Fibroblast of lung (primary cell): ENCODE data around the gene ACOXL. TPM values are rescaled to one million over a fixed set of nuclear protein-coding genes. Genes with fewer than 3 reads are reported as not detected.

Source experiments
- DNase-seq, 2 donors: peaks; one replicate each; pipeline versions ENCODE4 v3.0.0 to v3.0.0-alpha.2; 2010; ENCODE audit warnings: low read depth in 2 of 2
- H2AFZ ChIP-seq: 2 replicates; pipeline ENCODE4 v1.5.1; 2012; ENCODE audit warnings: low read length, control low read depth, inconsistent platforms
- H3K27ac ChIP-seq: 2 replicates; pipeline ENCODE4 v1.5.1; 2011; ENCODE audit warnings: low read length, control low read depth; ENCODE audit not compliant: insufficient read depth
- H3K27me3 ChIP-seq: 2 replicates; pipeline ENCODE4 v1.5.1; 2011; ENCODE audit warnings: mild to moderate bottlenecking, low read length; ENCODE audit not compliant: control insufficient read depth, insufficient read depth
- H3K36me3 ChIP-seq: 2 replicates; pipeline ENCODE4 v1.5.1; 2011; ENCODE audit warnings: low read length; ENCODE audit not compliant: control insufficient read depth, insufficient read depth
- H3K4me1 ChIP-seq: 2 replicates; pipeline ENCODE4 v1.5.1; 2011; ENCODE audit warnings: low read length; ENCODE audit not compliant: control insufficient read depth, insufficient read depth; ENCODE audit errors: extremely low read depth
- H3K4me2 ChIP-seq: 2 replicates; pipeline ENCODE4 v1.5.1; 2011; ENCODE audit warnings: low read length, control low read depth; ENCODE audit not compliant: insufficient read depth; ENCODE audit errors: extremely low read depth
- H3K4me3 ChIP-seq, 4 experiments: fragments of 200-600 bp in 1 of 4; sonication (generic) in 1 of 4; replicated peaks in 1 of 4; 2 replicates each; pipeline ENCODE4 v1.5.1; 2011 to 2016; ENCODE audit warnings: low read length in 4 of 4, low read depth in 3 of 4, mild to moderate bottlenecking in 3 of 4, control low read depth in 2 of 4, inconsistent platforms in 1 of 4, mixed read lengths in 1 of 4; ENCODE audit not compliant: insufficient read depth in 1 of 4; ENCODE audit errors: control extremely low read depth in 1 of 4
- H3K79me2 ChIP-seq: 2 replicates; pipeline ENCODE4 v1.5.1; 2012; ENCODE audit warnings: mild to moderate bottlenecking, low read length, inconsistent platforms; ENCODE audit not compliant: control insufficient read depth, insufficient read depth
- H3K9ac ChIP-seq: 2 replicates; pipeline ENCODE4 v1.5.1; 2011; ENCODE audit warnings: mild to moderate bottlenecking, low read length, control low read depth; ENCODE audit not compliant: insufficient read depth
- H3K9me3 ChIP-seq: 2 replicates; pipeline ENCODE4 v1.5.1; 2012; ENCODE audit warnings: low read depth, low read length; ENCODE audit not compliant: control insufficient read depth, insufficient read depth
- H4K20me1 ChIP-seq: 2 replicates; pipeline ENCODE4 v1.5.1; 2011; ENCODE audit warnings: low read length; ENCODE audit not compliant: control insufficient read depth, insufficient read depth; ENCODE audit errors: extremely low read depth
- EZH2 ChIP-seq: IDR thresholded peaks from 2 replicates; pipeline ENCODE4 v1.5.1; 2012; ENCODE audit warnings: low read length, control low read depth, mild to moderate bottlenecking; ENCODE audit errors: missing control alignments
- polyA plus RNA-seq, 2 donors: library from polyadenylated mRNA; depleted of rRNA in 1 of 2; stranded (reverse) in 1 of 2; unstranded in 1 of 2; fragments of >200 nt; gene quantifications; 2 replicates each; pipeline ENCODE4 v1.2.1, GENCODE V29; 2011 to 2012; ENCODE audit warnings: missing spikeins in 1 of 2
- total RNA-seq: library from RNA; depleted of rRNA; stranded (reverse); fragments of >200 nt; gene quantifications from 2 replicates; pipeline ENCODE4 v1.2.1, GENCODE V29; 2014
- TF ChIP-seq, protein P1 (sequence below), 2 donors: IDR thresholded peaks in 1 of 2; conservative IDR thresholded peaks in 1 of 2; 1 replicate in 1 of 2; 2 replicates in 1 of 2; pipeline ENCODE4 v1.5.1; 2011 to 2012; ENCODE audit warnings: low read length in 2 of 2, control low read depth in 1 of 2, inconsistent platforms in 1 of 2, low read depth in 1 of 2, mild to moderate bottlenecking in 1 of 2

Gene ACOXL
- total and polyA plus RNA-seq, 2 donors (not counting 1 experiment from before 2014, with no cell fraction given): not detected

DNA sequence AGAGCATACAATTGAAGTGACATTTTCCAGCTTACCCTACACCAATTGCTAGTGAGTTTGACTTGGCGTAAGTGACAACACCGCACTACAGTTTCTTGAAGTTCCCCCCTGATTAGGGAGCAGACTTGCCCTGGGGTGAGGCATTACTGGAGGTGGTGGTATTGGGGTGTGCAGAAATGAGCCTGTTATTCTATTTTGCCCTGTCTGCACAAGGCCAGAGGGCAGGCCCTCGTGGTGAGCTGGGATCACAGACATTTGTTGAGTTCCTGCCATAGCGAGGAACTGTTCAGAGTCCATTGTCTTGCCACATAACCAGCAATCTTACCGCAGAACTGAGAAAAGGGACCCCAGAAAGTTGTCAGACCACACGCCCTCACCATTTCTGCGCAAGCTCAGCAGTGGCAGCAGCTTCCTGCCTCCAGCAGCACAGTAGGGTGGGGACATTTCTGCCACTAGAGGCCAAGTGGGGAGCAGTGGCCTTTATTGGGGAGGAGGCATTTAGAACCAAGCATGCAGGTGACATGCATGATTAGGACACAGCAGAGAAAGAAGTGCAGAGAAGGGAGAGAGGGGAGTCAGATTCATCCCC, 284.8 kb downstream of the ACOXL start:
- Histone ChIP-seq H3K27me3 (peaks cover 7% of the 10 kb centered on the region), H3K9ac (no peak overlapping the region), H2AFZ (no peak overlapping the region), H3K4me3 (no peak overlapping the region), H3K79me2 (no peaks in the 10 kb centered on the region), H3K4me2 (no peak overlapping the region), H4K20me1 (no peaks in the 10 kb centered on the region), H3K4me1 (no peaks in the 10 kb centered on the region), H3K9me3 (no peaks in the 10 kb centered on the region), H3K36me3 (no peaks in the 10 kb centered on the region), H3K27ac (no peak overlapping the region)
- DNase-seq: no peak
- TF ChIP-seq, protein P1, sequence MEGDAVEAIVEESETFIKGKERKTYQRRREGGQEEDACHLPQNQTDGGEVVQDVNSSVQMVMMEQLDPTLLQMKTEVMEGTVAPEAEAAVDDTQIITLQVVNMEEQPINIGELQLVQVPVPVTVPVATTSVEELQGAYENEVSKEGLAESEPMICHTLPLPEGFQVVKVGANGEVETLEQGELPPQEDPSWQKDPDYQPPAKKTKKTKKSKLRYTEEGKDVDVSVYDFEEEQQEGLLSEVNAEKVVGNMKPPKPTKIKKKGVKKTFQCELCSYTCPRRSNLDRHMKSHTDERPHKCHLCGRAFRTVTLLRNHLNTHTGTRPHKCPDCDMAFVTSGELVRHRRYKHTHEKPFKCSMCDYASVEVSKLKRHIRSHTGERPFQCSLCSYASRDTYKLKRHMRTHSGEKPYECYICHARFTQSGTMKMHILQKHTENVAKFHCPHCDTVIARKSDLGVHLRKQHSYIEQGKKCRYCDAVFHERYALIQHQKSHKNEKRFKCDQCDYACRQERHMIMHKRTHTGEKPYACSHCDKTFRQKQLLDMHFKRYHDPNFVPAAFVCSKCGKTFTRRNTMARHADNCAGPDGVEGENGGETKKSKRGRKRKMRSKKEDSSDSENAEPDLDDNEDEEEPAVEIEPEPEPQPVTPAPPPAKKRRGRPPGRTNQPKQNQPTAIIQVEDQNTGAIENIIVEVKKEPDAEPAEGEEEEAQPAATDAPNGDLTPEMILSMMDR (conservative IDR thresholded peaks at IDR 0.05 in 1 of 2, IDR thresholded peaks at IDR 0.05 in 1 of 2; ENCODE audit: low read depth in 1 of 2, low read length in 2 of 2): no peak
- no peak for TF ChIP-seq EZH2

DNA sequence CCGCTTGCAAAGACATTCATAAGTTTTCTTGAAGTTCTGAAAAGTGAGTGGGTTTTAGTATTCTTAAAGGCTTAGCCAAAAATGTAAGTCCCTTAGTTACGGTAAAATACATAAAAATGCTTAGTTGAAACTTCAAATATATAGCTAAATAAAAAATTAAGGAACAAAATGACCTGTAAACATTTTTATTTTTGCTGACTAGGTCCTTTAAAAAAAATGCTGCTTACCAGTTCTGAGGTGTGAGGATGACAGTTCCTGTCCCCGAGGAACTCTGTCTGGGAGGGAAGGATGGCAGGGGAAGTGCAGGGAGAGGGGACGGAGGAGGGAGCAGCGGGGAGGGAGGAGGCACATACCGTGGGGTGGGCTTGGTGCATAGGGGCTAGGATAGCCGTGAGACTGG, 285.5 kb downstream of the ACOXL start:
- Histone ChIP-seq H3K79me2 (no peaks in the 10 kb centered on the region), H3K27ac (no peak overlapping the region), H3K4me3 (no peak overlapping the region), H3K27me3 (peaks cover 7% of the 10 kb centered on the region), H3K4me2 (no peak overlapping the region), H2AFZ (no peak overlapping the region), H3K36me3 (no peaks in the 10 kb centered on the region), H4K20me1 (no peaks in the 10 kb centered on the region), H3K4me1 (no peaks in the 10 kb centered on the region), H3K9ac (no peak overlapping the region), H3K9me3 (no peaks in the 10 kb centered on the region)
- no peak for TF ChIP-seq EZH2
- TF ChIP-seq, protein P1 (conservative IDR thresholded peaks at IDR 0.05 in 1 of 2, IDR thresholded peaks at IDR 0.05 in 1 of 2; ENCODE audit: low read depth in 1 of 2, low read length in 2 of 2): no peak
- no peak for DNase-seq

DNA sequence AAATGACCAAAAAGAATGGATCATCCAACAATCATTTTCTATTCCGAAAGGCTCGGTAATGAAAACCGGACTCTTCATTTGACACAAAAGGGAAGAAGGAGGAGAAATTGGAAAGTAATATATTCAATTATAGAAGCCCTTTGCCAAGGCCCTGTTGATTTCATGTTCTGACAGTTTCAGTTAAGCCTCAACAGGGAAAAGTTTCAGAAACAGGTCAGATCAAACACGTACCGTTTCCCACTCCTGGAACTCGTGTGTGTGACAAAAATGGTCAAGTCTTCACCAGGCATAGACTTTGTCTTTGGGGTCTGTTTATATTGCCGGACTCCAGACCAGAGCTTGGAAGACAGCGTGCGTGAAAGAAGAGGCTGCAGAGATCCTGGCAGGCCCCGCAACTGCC, 287.0 kb downstream of the ACOXL start:
- Histone ChIP-seq H3K27ac (no peak overlapping the region), H3K36me3 (no peaks in the 10 kb centered on the region), H3K27me3 (peaks cover 12% of the 10 kb centered on the region), H4K20me1 (no peaks in the 10 kb centered on the region), H3K79me2 (no peaks in the 10 kb centered on the region), H2AFZ (no peak overlapping the region), H3K4me2 (no peak overlapping the region), H3K4me1 (no peaks in the 10 kb centered on the region), H3K9me3 (no peaks in the 10 kb centered on the region), H3K4me3 (no peak overlapping the region), H3K9ac (no peak overlapping the region)
- TF ChIP-seq, protein P1 (conservative IDR thresholded peaks at IDR 0.05 in 1 of 2, IDR thresholded peaks at IDR 0.05 in 1 of 2; ENCODE audit: low read depth in 1 of 2, low read length in 2 of 2): no peak
- no peak for DNase-seq
